AG04450 (cell line): ENCODE measurements around the gene DNMT3L. TPM values are rescaled to one million over a fixed set of nuclear protein-coding genes. Genes with fewer than 3 reads are reported as not detected.
"Not testable (repeated sequence)": the region's sequence is repeated elsewhere in the genome, so short reads cannot be mapped to it uniquely, and the experiment has no call there.

ENCODE experiments used
- CTCF ChIA-PET: fragments of 300-600, 350-600 bp; formaldehyde crosslinking; extraction: SDS; loops from one replicate; lab custom pipeline; 2022; ENCODE audit warnings: antibody characterized with exemption, inconsistent platforms; lab: Charles Lee
- POLR2A ChIA-PET: fragments of 350-600 bp; formaldehyde crosslinking; extraction: SDS; loops from one replicate; lab custom pipeline; 2021; ENCODE audit warnings: antibody characterized with exemption, inconsistent platforms; lab: Yijun Ruan, JAX
- DNase-seq: peaks from one replicate; pipeline ENCODE4 v3.0.0-alpha.2; 2011; ENCODE audit warnings: low read depth, low spot score
- H3K27ac ChIP-seq: one replicate; pipeline ENCODE4 v1.5.1; 2012; ENCODE audit warnings: low read depth, low read length, control low read depth
- H3K27me3 ChIP-seq: one replicate; pipeline ENCODE4 v1.6.0; 2012; ENCODE audit warnings: low read length; ENCODE audit not compliant: control insufficient read depth, insufficient read depth
- H3K4me3 ChIP-seq: 2 replicates; pipeline ENCODE4 v1.5.1; 2011; ENCODE audit warnings: mild to moderate bottlenecking, low read depth, low read length, control low read depth
- H3K9me3 ChIP-seq: 2 replicates; pipeline ENCODE4 v1.5.1; 2012; ENCODE audit warnings: low read length; ENCODE audit not compliant: control insufficient read depth, insufficient read depth
- CTCF ChIP-seq: IDR thresholded peaks from 2 replicates; pipeline ENCODE4 v1.5.1; 2011; ENCODE audit warnings: low read depth, low read length, control low read depth, inconsistent platforms
- polyA plus RNA-seq: library from polyadenylated mRNA; depleted of rRNA; stranded (reverse); fragments of >200 nt; gene quantifications from 2 replicates; pipeline ENCODE4 v1.2.3, GENCODE V29; 2011; rRNA removed
- small RNA-seq: library from RNA; depleted of rRNA; stranded (forward); fragments of <200 nt; gene quantifications from one replicate; pipeline ENCODE3, GENCODE V24; 2012; ENCODE audit warnings: low read depth; ENCODE audit not compliant: insufficient read length

DNMT3L gene
- polyA plus RNA-seq, 1 experiment = not detected

- POLR2A ChIA-PET, H3K4me3 ChIP-seq, H3K9me3 ChIP-seq, DNase-seq, H3K27ac ChIP-seq, H3K27me3 ChIP-seq, CTCF ChIA-PET: not testable (repeated sequence)
These were observed 59.0 kb downstream of the DNMT3L start for GRCh38 chr21:44202590-44203299.

- POLR2A ChIA-PET, H3K4me3 ChIP-seq: not testable (repeated sequence)
These were observed 61.7 kb downstream of the DNMT3L start for GRCh38 chr21:44199997-44200396.

GRCh38 chr21:44199448-44199847 lies 62.2 kb downstream of the DNMT3L start:
- ChIA-PET POLR2A (no interaction called here), CTCF (no interaction called here)
- H3K27me3 ChIP-seq = peaks cover 4% of the 10 kb centered on the region
- H3K4me3 ChIP-seq = no peak overlapping the region
- no peak for DNase-seq
- no peaks in the 10 kb centered on the region for H3K9me3 ChIP-seq
- H3K27ac ChIP-seq = no peak overlapping the region
- no peak for TF ChIP-seq CTCF

More at GRCh38 chr21:44199997-44200396, 61.7 kb downstream of the DNMT3L start:
- H3K27me3 ChIP-seq, DNase-seq, H3K27ac ChIP-seq, CTCF ChIA-PET, H3K9me3 ChIP-seq: not testable (repeated sequence)

GRCh38 chr21:44197156-44197516 lies 64.6 kb downstream of the DNMT3L start:
- POLR2A ChIA-PET, DNase-seq, H3K9me3 ChIP-seq, H3K27me3 ChIP-seq, H3K4me3 ChIP-seq, CTCF ChIA-PET, H3K27ac ChIP-seq: not testable (repeated sequence)

Small RNAs within 50 kb of the gene (small RNA-seq; reads per million reads assigned to genes)
- gene AP001059.3 = not detected

Other genes starting within 250 kb of the DNMT3L start
- gene TRAPPC10, start 249.6 kb downstream of the DNMT3L start, polyA plus RNA-seq = 26.0 and 26.8 TPM in 2 replicates
- gene PWP2, start 154.5 kb downstream of the DNMT3L start, polyA plus RNA-seq = 12.1 and 12.9 TPM in 2 replicates
- gene GATD3, start 128.2 kb downstream of the DNMT3L start, polyA plus RNA-seq = 52.6 and 54.0 TPM in 2 replicates
- gene ICOSLG, start 21.0 kb downstream of the DNMT3L start, polyA plus RNA-seq = 0.06 TPM in 1 of 2 replicates, not detected in the other
- gene AIRE, start 24.0 kb upstream of the DNMT3L start, polyA plus RNA-seq = not detected in 2 replicates
- 44.3 and 59.1 TPM in 2 replicates for gene PFKL, start 38.2 kb upstream of the DNMT3L start, polyA plus RNA-seq
- 3.7 and 7.1 TPM in 2 replicates for gene CFAP410, start 77.5 kb upstream of the DNMT3L start, polyA plus RNA-seq
- gene TRPM2, start 91.7 kb upstream of the DNMT3L start, polyA plus RNA-seq = not detected in 2 replicates
- 0.10 and 0.14 TPM in 2 replicates for gene LRRC3, start 193.6 kb upstream of the DNMT3L start, polyA plus RNA-seq